Dedifferentiated amniotic fluid mesenchymal stem cell (primary cell): ENCODE measurements around the gene SLC26A4.
A peak's percentile ranks its signal among the peaks of the same experiment; 100 is the strongest.
"Not testable (repeated sequence)": the region's sequence is repeated elsewhere in the genome, so short reads cannot be mapped to it uniquely, and the experiment has no call there.

ENCODE experiments used
- DNase-seq: peaks from one replicate; pipeline ENCODE4 v3.0.0-alpha.2; 2016; ENCODE audit errors: extremely low spot score

The SLC26A4 gene

DNA sequence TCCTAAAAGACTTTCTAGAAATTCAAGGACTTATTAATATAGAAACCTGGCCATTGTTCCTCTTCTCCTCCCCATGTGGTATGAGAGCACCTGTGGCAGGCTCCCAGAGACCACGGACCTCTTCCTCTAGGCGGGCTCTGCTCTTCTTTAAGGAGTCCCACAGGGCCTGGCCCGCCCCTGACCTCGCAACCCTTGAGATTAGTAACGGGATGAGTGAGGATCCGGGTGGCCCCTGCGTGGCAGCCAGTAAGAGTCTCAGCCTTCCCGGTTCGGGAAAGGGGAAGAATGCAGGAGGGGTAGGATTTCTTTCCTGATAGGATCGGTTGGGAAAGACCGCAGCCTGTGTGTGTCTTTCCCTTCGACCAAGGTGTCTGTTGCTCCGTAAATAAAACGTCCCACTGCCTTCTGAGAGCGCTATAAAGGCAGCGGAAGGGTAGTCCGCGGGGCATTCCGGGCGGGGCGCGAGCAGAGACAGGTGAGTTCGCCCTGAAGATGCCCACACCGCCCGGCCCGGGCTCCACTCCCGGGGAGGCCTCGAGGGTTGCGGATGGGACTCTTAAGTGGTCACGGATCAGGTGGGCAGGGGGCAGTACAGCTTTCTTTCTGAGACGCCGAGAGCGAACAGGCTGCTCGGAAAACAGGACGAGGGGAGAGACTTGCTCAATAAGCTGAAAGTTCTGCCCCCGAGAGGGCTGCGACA, at the start of gene SLC26A4:
Gene SLC26A4 (plus strand): TSS at position 448 of the 700 bp plus-strand sequence. CDS start 814 bp downstream, outside the sequence.
- DNase-seq = no peak

DNA sequence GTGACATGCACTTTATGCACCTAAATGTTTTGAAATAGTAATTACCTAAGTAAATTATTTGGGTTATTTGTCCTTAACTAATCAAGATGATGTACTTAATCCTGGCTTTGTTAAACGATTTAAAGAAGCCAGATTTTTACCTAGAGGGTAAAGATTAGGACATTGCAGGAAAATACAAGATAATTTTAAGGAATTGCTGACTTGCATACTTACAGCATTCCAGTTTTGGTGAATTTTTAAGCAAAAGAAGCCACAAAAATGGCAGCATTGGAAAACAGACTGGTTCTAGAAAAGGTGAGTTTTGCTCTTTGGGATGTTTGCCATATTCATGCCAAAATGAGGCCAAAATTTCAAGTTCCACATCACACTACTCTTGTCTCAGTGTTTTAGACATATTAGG, 47.2 kb upstream of the SLC26A4 start:
- DNase-seq = no peak

DNA sequence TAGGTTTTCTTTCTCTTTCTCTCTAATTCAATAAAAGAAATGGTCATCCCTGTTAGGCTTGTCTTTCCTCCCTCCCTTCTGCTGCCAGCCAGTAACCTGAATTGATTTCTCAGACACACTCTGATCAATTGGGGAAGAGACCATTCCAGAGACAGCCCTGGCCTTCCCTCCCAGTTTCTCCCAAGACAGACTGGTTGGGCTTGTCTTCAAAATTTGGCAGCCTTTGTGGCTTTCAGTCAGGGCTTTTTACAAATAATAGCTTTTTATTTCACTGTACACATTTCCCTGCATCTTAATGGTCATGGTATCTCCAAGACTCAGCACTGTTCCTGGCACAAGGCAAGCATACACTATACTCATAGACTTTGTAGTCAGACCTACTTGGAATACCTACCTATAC, 46.7 kb upstream of the SLC26A4 start:
- no peak for DNase-seq

DNA sequence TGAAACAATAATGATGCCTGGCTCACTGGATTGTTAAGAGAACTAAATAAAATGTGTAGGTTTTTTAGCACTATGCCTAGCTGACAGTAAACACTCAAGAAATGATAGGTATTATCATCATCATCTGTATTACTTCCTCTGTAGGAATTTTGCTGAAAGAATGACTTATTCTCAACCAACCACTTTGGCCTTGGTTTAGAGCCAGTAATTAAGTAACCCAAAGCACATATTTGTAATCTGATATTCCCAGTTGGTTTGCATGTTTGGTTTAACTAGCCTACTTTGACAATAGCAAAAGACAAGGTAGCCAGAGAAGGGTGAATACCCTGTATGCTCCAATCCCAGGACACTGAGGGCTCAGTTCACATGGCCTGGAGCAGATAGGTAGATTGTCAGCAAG, 46.2 kb upstream of the SLC26A4 start:
- peak; percentile 39 for DNase-seq

DNA sequence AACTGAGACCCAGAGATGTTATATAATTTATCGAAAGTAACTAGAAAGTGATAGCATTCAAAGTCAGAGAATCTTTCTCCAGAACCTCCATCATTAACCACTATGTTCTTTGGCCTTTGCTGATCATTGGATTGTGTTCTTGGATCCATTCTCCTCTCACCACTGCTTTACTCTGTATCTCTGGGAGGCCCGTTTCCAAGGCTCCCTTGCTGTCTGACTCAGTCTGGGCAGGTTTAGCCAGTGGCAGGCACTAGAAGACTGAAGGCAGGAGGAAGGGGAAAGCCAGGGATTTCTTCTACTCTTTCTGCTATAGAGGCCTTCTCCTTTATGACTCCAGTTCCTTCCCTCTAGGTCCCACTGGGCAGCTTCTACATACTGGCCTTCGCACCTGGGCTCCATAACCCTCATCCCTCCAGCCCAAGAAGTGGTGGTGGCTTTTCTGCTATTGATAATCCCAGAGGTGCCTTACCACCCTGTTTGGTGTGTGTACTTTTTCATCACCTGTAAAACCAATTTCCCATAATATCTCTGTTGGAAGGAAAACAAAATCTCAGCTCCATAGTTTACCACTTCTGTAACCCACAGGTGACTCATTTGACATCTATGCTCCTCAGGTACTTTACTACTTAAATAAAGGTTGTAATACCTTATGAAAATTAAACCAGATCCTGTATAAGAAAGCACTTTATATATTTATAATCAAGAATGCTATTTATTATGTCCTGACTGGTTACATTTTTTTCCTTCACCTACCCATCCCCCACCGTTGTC, 44.5 kb upstream of the SLC26A4 start:
- DNase-seq = no peak

DNA sequence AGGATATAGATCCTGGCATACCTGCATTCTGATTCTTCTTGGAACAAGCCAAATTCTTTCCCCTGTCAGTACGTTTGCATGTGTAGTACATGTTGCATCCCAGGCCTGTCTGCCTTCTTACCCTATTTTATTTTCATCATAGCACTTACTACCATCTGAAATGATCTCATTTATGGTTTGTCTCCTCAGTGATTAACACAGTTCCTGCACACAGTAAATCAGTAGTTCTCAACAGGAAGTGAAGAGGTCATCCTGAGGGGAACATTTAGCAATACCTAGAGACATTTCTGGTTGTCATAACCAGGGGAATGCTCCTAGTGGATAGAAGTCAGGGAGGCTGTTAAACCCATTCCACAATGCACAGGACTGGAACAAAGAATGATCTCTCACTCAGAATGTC, 38.2 kb upstream of the SLC26A4 start:
- DNase-seq = no peak

DNA sequence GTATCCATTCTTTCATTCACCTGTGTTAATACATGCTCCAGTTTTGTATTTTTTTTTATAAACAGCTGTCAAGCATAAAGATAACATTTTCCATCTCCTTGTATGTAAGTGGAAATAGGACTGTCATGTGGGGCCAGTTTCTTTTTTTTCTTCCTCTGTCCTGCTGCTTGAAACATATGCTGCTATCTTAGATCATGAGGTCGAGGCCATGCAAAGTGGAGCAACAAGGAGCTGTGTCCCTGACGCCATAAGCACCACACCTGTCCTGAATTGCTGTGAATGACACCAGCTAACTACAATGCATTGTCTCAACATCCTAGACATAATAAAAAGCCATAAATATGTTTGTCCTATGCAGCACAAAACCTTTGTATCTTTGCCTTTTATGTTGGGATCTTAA, 37.7 kb upstream of the SLC26A4 start:
- no peak for DNase-seq

DNA sequence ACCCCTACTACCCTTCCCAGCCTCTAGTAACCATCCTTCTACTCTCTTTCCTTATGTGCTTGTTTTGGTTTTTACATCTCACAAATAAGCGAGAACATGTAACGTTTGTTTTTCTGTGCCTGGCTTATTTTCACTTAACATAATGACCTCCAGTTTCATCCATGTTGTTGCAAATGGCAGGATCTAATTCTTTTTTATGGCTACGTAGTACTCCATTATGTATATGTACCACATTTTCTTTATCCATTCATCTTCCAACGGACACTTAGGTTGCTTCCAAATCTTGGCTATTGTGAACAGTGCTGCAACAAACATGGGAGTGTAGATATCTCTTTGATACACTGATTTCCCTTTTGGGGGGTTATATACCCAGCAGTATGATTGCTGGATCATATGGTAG, 33.6 kb upstream of the SLC26A4 start:
- DNase-seq = no peak

DNA sequence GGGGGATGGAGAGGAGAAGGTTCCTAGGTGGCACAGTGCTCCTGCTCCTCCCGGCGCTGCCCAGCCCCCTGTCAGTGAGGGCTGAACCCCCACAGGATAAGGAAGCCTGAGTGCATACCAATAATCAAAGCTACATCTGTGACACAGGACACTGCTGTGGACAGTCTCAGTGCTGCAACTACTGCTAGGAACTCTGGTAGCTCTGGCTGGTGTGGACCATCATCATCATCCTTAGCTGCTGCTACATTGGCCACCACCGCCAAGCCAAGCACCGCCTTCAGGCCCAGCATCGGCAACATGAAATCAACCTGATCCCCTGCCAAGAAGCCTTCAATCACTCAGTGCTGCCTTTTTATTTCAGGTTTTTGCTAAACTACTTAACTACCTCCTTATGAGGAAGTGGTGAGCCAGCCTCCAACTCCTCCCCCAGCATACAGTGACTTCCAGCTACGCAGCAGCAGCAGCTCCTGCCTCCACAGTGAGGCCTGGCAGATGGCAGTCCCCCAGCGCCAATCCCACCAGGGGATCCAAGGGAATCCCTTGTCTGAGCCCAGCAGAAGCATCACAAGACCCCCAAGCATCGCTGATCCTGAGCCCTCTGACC, 32.1 kb upstream of the SLC26A4 start:
- no peak for DNase-seq

DNA sequence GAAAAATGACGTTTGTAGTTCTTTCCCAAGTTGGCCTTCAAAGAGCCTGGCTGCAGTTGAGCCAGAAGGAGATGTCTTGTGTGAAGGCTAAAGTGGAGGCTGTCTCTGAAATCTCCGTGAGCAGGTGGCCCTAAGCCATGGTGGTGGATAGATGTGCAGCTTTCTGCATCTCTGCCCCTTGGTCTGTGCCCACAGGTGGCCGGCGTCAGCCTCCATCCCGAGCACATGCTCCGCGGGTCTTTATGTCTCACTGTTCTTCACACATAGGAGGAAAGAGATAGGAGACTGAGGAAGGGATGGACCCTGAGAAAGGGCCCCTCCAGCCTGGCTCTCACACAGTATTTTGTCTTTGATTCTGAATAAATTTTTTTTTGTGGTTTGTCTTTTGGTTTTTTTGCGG, 30.3 kb upstream of the SLC26A4 start:
- DNase-seq = no peak

DNA sequence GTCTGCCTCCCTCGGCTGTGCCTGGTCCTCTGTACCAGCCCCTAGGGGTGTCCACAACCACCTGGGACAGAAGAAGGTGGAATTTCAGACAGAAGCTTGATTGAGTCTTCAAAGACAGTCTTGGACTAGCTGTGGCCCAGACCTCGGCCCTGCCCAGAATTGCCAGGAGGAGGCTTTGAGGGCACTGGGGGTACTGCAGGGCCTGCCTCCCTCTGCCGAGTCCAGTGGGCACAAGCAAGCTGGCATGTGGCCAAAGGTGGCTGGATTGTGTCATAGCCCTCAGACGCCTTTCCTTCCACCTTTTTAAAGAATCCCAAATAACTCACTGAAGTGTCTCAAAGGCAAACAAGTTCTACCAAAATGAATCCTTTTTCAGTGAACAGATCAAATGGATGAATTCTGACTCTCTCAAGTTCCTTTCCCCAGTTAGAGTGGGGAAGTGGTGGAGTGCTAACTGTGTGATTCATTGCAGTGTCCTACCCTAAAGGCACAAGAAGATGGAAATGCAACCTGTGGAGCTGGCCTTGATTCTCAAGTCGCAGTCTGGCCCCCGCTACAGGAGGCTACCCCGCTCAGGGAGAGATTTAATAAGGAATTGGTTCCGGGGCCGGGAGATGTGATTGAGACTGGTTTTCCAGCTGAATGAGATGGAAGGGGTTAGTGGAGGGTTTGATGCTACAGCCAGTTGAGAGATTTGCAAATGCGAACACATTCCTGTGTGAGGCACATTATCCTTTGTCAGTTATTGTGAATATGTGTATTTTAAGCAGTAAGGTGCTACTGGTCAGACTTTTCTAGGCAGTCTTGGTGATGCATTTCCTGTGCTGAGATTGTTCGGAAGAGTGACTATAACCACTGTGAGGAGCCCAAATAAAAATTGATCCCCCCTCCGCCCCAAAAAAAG, 28.8 kb upstream of the SLC26A4 start:
- no peak for DNase-seq

DNA sequence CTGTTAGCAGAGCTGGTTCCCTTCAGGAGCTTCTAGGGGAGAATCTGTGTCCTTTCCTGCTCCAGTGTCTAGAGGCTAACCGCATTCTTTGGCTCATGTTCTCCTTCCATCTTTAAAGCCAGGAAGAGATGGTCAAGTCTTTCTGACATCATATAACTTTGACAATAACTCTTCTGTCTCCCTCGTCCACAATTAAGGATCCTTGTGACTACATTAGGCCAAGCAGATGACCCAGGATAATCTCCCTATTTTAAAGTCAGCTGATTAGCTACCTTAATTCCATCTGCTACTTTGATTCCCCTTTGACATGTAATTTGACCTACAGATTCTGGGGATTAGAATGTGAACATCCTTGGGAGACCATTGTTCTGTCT, 28.1 kb upstream of the SLC26A4 start:
- no peak for DNase-seq

DNA sequence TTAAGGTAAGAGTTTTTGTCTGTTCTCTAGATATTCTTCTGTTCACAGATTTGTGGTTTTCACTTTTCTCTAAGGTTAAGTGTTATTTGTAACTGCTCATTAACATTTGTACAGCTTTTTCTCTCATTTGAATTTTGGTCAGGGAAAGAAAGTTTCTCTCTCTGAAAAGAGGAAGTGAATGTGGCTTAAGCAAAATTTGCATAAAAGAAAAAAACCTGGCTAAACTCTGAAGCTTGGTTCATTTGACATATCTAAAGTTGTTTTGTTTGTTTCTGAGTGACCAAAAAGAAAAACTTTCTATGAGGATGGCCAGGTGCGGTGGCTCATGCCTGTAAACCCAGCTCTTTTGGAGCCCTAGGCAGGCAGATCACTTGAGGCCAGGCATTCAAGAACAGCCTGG, 22.0 kb upstream of the SLC26A4 start:
- no peak for DNase-seq

DNA sequence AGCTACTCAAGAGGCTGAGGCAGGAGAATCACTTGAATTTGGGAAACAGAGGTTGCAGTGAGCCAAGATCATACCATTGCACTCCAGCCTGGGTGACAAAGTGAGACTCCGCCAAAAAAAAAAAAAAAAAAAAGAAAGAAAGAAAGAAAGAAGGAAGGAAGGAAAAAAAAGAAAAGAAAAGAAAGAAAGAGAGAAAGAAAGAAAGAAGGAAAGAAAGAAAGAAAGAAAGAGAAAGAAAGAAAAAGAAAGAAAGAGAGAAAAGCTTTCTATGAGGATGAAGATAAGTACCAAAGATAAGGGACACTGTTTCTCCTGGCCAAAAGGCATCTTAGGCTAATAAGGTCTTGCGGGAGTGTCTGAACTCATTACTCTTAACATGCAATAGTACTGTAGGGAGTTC, 21.6 kb upstream of the SLC26A4 start:
- not testable (repeated sequence) for DNase-seq

DNA sequence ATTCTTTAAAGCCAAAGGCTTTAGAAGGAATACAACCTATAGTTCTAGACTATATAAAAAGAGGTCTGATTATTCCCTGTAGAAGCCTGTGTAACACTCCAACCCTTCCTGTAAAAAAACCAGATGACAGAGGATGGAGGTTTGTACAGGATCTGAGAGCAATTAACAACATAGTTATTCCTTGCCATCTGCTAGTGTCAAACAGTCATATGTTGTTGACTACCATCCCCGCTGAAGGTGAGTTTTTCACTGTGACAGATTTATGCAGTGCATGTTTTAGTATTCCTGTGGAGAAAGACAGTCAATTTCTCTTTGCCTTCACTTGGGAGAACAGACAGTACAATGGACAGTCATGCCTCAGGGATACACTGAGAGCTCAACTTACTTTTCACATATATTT, 19.0 kb upstream of the SLC26A4 start:
- no peak for DNase-seq

DNA sequence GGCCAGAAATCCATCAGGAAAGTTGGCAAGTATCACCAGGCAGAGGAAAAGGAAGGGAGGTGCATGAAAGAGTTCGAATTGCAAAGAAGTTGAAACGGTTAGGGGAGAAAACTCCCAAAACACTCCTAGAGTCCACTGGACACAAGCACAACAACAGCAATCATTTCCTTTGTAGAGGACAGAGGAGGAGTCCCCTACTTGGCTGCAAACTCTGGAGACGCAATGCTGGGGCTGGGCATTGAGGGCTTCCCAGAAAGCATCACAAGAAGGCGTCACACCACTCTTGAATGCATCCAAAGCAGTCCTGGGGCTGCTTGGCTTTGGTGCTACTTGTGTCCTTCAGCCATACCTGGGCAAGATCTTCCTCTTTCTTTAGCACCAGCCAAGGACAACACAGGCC, 18.1 kb upstream of the SLC26A4 start:
- no peak for DNase-seq

DNA sequence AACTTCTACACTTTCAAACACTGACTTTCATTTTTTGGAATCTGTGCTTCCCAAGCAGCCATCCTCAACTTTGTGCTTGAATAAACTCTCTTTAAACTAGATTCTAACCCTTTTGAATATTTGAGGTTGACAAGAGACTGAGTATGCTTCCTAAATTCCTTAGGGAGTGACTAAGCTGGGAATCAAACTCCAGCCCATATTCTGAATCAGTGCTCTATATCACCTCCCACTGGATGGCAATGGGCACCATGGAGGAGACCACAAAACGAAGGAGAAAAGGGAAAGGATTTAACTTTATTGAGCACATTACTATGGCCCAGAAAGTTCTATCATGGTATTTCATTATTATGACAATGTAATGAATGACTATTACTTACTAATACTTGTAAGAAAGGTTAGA, 17.2 kb upstream of the SLC26A4 start:
- DNase-seq = peak; percentile 22

DNA sequence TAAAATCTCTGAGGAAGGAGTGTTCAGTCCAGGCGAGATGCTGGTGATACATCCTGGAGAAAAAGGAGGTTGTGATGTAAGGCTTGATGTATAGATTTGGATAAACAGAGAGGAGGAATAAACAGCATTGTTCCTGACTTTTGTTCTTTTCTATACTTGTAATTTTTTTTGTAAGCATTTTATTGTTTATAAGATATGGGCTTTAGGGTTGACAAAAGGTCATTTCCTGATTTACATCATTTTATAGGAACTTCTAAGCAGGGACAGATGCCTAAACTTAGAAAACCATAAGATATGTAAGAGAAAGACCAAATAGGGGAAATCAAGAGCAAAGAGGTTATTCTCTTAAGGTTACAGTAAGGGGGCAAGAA, 16.7 kb upstream of the SLC26A4 start:
- DNase-seq = no peak

DNA sequence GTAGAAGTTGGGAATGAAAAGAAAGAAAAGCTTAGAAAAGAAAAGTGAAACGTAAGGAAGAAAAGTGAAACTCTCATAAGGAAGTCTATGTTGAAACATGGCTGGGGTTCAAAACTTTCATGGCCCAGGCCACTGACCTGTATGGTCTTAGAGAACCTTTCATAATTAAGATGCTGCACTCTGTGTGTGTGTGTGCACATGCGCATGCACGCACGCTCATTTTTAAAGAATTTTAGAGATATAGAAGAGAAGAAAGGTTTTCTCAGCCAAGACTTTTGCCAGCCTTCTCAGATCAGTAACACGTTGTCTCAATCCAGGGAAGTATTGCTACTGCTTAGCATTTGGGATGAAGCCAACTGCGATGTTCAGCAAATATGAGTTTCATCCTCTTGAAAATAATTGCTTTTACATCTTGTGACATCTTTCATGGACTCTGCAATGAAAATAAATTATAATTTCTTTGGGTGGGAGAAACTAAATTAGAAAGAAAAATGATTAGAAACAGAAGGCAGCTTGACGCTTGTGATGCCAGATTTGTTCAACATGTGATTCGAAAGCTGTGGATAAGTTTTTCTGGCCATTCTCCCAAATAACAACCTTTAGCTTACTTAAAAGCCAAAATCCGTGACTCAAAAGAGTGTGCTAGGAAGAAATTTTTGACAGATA, 16.2 kb upstream of the SLC26A4 start:
- no peak for DNase-seq

DNA sequence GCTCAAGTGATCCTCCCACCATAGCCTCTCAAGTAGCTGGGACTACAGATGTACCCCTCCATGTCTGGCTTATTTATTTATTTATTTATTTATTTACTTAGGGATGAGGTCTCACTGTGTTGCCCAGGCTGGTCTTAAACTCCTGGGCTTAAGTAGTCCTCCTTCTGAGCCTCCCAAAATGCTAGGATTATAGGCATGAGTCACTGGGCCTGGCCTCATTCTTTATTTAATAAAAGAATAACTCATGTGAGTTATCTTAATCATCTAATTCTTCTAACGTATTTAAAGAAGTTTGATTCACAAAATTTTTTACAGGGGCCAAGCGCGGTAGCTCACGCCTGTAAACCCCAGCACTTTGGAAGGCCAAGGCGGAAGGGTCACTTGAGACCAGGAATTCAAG, 8.0 kb upstream of the SLC26A4 start:
- DNase-seq = no peak

DNA sequence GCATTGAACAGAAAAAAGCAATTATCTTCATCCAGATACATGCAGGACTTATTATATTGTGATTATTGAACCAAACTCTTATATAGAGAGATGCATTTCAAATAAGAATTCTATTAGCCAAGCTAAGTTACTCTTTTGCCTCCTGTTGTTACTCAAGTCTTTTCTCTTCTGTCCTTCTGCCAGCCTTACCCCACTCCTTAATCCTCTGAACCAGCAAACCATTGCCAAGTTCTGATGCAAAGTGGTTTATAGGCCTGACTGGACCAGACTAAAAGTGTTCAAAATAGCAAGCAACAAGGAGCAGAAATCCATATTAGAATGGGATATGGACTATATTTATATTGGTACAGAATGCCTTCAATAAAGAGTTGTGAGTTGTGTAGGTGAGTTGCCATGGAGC, 2.2 kb upstream of the SLC26A4 start:
- DNase-seq = no peak

DNA sequence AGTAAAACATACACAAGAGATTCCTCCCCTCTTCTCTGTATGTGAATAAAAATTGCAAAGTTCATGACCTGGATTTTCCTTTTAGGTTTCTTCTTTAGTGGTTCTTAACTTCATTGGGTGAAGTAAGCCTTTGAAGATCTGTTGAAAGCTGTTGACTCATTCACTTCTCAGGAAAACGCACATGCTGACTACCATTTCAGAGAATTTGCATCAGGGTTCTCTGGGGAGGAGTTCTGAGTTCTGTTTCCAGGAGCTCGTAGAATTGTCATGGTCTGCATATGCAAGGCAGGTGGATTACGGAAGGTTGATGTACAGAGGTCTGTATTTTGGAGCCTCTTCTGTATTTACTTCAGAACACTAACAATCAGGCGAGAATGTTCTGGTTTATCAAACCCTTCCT, 962 bp upstream of the SLC26A4 start:
- peak; percentile 31 for DNase-seq
